ENCODE results near the gene SRRM5.

DNA sequence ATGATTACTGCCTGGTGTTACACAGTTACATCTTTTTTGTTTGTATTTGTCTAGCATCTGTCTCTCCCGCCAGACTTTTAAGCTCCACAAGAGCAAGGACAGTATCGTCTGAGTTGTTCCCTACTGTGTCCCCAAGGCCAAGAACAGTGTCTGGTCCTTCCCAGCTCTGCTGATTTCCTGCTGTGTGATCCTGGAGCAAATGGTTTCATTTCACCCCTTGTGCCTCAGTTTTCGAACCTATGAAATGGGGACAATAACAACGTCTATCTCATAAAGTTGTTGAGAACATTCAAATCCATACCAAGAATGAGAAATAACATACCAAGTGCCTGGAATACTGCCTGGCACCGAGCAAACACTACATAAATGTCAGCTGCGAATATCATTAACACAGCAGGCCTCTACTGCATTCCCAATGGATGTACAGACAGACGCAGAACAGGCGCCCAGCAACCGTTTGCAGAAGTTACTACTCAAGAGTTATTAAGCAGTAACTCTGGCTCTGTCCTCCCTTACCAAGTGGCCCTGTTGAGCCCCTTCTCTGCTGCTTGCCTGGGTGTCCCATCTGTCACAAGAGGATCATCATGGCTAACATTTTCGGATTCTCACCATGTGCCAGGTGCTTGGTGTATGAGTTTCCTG lies 48.0 kb upstream of the SRRM5 start:
- TF ChIP-seq, protein P1, sequence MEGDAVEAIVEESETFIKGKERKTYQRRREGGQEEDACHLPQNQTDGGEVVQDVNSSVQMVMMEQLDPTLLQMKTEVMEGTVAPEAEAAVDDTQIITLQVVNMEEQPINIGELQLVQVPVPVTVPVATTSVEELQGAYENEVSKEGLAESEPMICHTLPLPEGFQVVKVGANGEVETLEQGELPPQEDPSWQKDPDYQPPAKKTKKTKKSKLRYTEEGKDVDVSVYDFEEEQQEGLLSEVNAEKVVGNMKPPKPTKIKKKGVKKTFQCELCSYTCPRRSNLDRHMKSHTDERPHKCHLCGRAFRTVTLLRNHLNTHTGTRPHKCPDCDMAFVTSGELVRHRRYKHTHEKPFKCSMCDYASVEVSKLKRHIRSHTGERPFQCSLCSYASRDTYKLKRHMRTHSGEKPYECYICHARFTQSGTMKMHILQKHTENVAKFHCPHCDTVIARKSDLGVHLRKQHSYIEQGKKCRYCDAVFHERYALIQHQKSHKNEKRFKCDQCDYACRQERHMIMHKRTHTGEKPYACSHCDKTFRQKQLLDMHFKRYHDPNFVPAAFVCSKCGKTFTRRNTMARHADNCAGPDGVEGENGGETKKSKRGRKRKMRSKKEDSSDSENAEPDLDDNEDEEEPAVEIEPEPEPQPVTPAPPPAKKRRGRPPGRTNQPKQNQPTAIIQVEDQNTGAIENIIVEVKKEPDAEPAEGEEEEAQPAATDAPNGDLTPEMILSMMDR (IDR thresholded peaks at IDR 0.05; ENCODE audit: insufficient read depth, low read length, poor library complexity, severe bottlenecking) = no peak
- no peak for TF ChIP-seq EZH2phosphoT487 (conservative IDR thresholded peaks at IDR 0.05; ENCODE audit: low read length)

Measured in SU-DHL-6 (cell line).